Naive B cell (primary cell): Measurements from ENCODE around the gene SCAMP2. TPM values are rescaled to one million over a fixed set of nuclear protein-coding genes. Genes with fewer than 3 reads are reported as not detected.

Source experiments
- ATAC-seq, 2 donors: fragments of 150-1000 bp; cut with Tn5 transposase; 2 replicates each; pipeline ENCODE4 v1.10.0; 2021; ENCODE audit warnings: low read depth in 2 of 2, mild to moderate bottlenecking in 2 of 2, moderate library complexity in 2 of 2
- DNase-seq: peaks from one replicate; pipeline ENCODE4 v3.0.0; 2022
- H3K27ac Mint-ChIP-seq, 6 donors: one replicate each; pipeline ENCODE4 v1.8.0; 2020 to 2022; ENCODE audit warnings: mild to moderate bottlenecking in 6 of 6, mixed read lengths in 6 of 6, moderate library complexity in 5 of 6, inconsistent platforms in 2 of 6
- H3K27me3 Mint-ChIP-seq, 3 donors: one replicate each; pipeline ENCODE4 v1.8.0; 2021 to 2022; ENCODE audit warnings: mixed read lengths in 3 of 3, mild to moderate bottlenecking in 1 of 3
- H3K36me3 Mint-ChIP-seq, 2 donors: one replicate each; pipeline ENCODE4 v1.8.0; 2020 to 2022; ENCODE audit warnings: mixed read lengths in 2 of 2, inconsistent platforms in 1 of 2, mild to moderate bottlenecking in 1 of 2
- H3K4me1 Mint-ChIP-seq, 3 donors: one replicate each; pipeline ENCODE4 v1.8.0; 2020 to 2022; ENCODE audit warnings: mixed read lengths in 3 of 3, inconsistent platforms in 1 of 3, mild to moderate bottlenecking in 1 of 3, moderate library complexity in 1 of 3
- H3K4me3 Mint-ChIP-seq, 8 donors: one replicate each; pipeline ENCODE4 v1.8.0; 2020 to 2022; ENCODE audit warnings: mild to moderate bottlenecking in 8 of 8, mixed read lengths in 8 of 8, moderate library complexity in 8 of 8, inconsistent platforms in 2 of 8
- H3K9me3 Mint-ChIP-seq, 7 donors: one replicate each; pipeline ENCODE4 v1.8.0; 2020 to 2022; ENCODE audit warnings: mixed read lengths in 7 of 7, mild to moderate bottlenecking in 5 of 7, inconsistent platforms in 2 of 7, moderate library complexity in 1 of 7
- polyA plus RNA-seq, 6 donors: library from polyadenylated mRNA; unstranded; fragments of 300-500 nt; fragmentation: Illumina TruSeq; gene quantifications; one replicate each; pipeline ENCODE4 v1.2.3, GENCODE V29; 2021; ENCODE audit warnings: low read depth in 6 of 6

Gene SCAMP2
- polyA plus RNA-seq, 6 donors from 2014 or later = 102 to 122 (median 110) TPM

GRCh38 chr15:74866090-74866489, 7.1 kb downstream of the SCAMP2 start:
- Mint-ChIP-seq H3K9me3 (no peaks in the 10 kb centered on the region), H3K27ac (peak overlapping the region in 1 of 6 donors; percentile 44), H3K27me3 (no peaks in the 10 kb centered on the region), H3K36me3 (no peaks in the 10 kb centered on the region), H3K4me1 (peaks cover 50 to 75% (median 71%) of the 10 kb centered on the region in 3 donors), H3K4me3 (peak overlapping the region in 6 of 8 donors; percentile 12 to 60 (median 32))
- no peak for ATAC-seq
- no peak for DNase-seq

DNA sequence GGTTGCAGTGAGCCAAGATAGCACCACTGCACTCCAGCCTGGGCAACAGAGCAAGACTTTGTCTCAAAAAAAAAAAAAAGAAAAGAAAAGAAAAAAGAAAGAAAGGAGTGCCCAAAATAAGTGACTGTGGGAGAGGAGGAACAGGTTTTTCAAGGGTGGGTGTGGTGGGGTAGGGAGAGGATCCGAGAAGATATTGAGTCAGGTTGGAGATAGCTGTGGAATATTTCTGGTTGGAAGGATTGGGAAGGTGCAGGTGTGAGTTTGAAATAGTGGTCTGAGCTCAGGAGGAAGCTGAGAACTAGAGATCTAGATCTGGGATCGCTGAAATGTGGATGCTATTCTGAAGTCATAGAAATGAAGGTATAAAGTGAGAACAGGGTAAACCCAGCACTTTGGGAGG, 7.8 kb downstream of the SCAMP2 start:
- Mint-ChIP-seq H3K9me3 (no peaks in the 10 kb centered on the region), H3K27ac (peak overlapping the region; percentile 5 to 99 (median 60)), H3K4me1 (peaks cover 43 to 70% (median 63%) of the 10 kb centered on the region in 3 donors), H3K4me3 (no peak overlapping the region), H3K27me3 (no peaks in the 10 kb centered on the region), H3K36me3 (no peaks in the 10 kb centered on the region)
- DNase-seq = no peak
- ATAC-seq = no peak

- Mint-ChIP-seq H3K4me1 (peaks cover 35 to 70% (median 58%) of the 10 kb centered on the region in 3 donors), H3K36me3 (no peaks in the 10 kb centered on the region), H3K27ac (peak overlapping the region in 4 of 6 donors; percentile 12 to 69 (median 20)), H3K4me3 (no peak overlapping the region), H3K9me3 (no peaks in the 10 kb centered on the region), H3K27me3 (no peaks in the 10 kb centered on the region)
- no peak for DNase-seq
- ATAC-seq = no peak
These were observed 8.9 kb downstream of the SCAMP2 start for GRCh38 chr15:74864296-74864695.

GRCh38 chr15:74863239-74864056, 9.7 kb downstream of the SCAMP2 start:
- Mint-ChIP-seq H3K36me3 (no peaks in the 10 kb centered on the region), H3K27me3 (no peaks in the 10 kb centered on the region), H3K4me3 (no peak overlapping the region), H3K9me3 (no peaks in the 10 kb centered on the region), H3K4me1 (peaks cover 40 to 71% (median 63%) of the 10 kb centered on the region in 3 donors), H3K27ac (peak overlapping the region in 3 of 6 donors; percentile 10 to 53 (median 12))
- DNase-seq = no peak
- ATAC-seq = no peak

- Mint-ChIP-seq H3K4me1 (peaks cover 29 to 51% (median 41%) of the 10 kb centered on the region in 3 donors), H3K27me3 (no peaks in the 10 kb centered on the region), H3K27ac (peak overlapping the region in 4 of 6 donors; percentile 12 to 73 (median 36)), H3K9me3 (no peaks in the 10 kb centered on the region), H3K36me3 (peaks cover 0 to 4% of the 10 kb centered on the region in 2 donors), H3K4me3 (peak overlapping the region in 4 of 8 donors; percentile 26 to 48 (median 34))
- ATAC-seq = no peak
- DNase-seq = no peak
These were observed 14.8 kb downstream of the SCAMP2 start for GRCh38 chr15:74858369-74858740.

DNA sequence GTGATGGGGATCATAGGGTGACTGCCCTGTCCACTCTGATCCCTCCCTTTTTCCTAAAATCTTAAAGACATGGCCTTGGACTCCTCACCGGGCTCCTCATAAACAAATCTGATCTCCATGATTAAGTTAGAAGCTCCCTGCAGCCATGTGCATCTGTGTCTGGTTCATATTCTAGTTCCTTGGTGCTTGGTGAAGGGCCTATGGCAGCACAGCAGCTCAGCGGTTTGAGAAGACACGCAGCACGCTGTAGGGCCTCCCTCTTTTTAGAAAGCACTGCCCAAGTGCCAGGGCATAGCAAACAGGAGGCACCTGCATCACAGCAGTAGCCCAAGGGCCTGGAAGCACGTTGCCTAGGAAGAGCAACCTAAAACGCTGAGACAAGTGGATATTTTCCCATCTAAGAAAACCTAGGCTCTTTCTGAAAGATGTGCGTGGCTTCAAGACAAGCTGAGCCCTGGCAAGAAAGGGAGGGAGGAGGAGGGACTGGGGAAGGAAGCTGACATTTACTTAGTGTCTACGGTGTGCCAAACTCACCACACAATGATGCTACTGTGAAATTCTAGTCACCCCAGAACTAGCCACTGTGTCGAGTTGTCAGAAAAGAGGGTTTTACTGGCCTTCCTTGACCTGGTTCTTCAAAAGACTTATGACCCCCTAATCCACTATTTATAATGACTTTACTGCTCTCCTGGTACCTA, 15.3 kb downstream of the SCAMP2 start:
- H3K27ac Mint-ChIP-seq = peak overlapping the region in 5 of 6 donors; percentile 12 to 89 (median 66)
- no peaks in the 10 kb centered on the region for H3K27me3 Mint-ChIP-seq
- ATAC-seq = no peak
- H3K4me1 Mint-ChIP-seq = peaks cover 31 to 51% (median 40%) of the 10 kb centered on the region in 3 donors
- H3K36me3 Mint-ChIP-seq = peaks cover 0 to 8% of the 10 kb centered on the region in 2 donors
- peak overlapping the region in 6 of 8 donors; percentile 9 to 73 (median 44) for H3K4me3 Mint-ChIP-seq
- DNase-seq = no peak
- H3K9me3 Mint-ChIP-seq = no peaks in the 10 kb centered on the region

- peak overlapping the region in 4 of 6 donors; percentile 12 to 76 (median 59) for H3K27ac Mint-ChIP-seq
- H3K4me3 Mint-ChIP-seq = peak overlapping the region in 5 of 8 donors; percentile 3 to 73 (median 39)
- peaks cover 31 to 51% (median 40%) of the 10 kb centered on the region in 3 donors for H3K4me1 Mint-ChIP-seq
- ATAC-seq (peak; percentile 79 to 80), DNase-seq (peak; percentile 33)
- no peaks in the 10 kb centered on the region for H3K27me3 Mint-ChIP-seq
- no peaks in the 10 kb centered on the region for H3K9me3 Mint-ChIP-seq
- H3K36me3 Mint-ChIP-seq = peaks cover 0 to 12% of the 10 kb centered on the region in 2 donors
These were observed 16.0 kb downstream of the SCAMP2 start for GRCh38 chr15:74857082-74857655.

GRCh38 chr15:74856537-74856936, 16.6 kb downstream of the SCAMP2 start:
- peak overlapping the region in 1 of 6 donors; percentile 12 for H3K27ac Mint-ChIP-seq
- peak overlapping the region in 1 of 8 donors; percentile 68 for H3K4me3 Mint-ChIP-seq
- no peaks in the 10 kb centered on the region for H3K27me3 Mint-ChIP-seq
- H3K4me1 Mint-ChIP-seq = peaks cover 31 to 49% (median 42%) of the 10 kb centered on the region in 3 donors
- H3K9me3 Mint-ChIP-seq = no peaks in the 10 kb centered on the region
- ATAC-seq (no peak), DNase-seq (no peak)
- peaks cover 0 to 15% of the 10 kb centered on the region in 2 donors for H3K36me3 Mint-ChIP-seq

DNA sequence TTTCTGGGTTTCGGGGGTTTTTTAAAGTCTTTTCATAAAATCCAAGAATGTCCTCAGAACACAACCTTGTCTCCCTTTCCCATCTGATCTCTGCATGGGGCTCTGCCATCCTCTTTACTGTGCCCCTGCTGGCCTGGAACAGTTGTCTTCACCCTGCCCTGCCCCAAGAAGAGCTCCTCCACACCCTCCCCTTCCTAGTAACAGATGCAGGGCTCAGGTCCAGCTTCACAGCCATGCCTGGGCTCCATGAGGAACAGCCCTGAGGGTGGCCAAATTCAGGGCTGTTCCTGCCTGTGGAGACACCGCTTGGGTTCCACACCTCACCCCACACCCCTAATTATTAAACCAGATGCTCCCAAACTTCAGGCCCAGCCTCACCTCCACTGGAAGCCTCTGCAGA, 17.3 kb downstream of the SCAMP2 start:
- Mint-ChIP-seq H3K27me3 (no peaks in the 10 kb centered on the region), H3K4me1 (peaks cover 31 to 46% (median 44%) of the 10 kb centered on the region in 3 donors), H3K27ac (peak overlapping the region in 3 of 6 donors; percentile 37 to 89 (median 70)), H3K36me3 (peaks cover 0 to 15% of the 10 kb centered on the region in 2 donors), H3K9me3 (no peaks in the 10 kb centered on the region), H3K4me3 (no peak overlapping the region)
- DNase-seq = no peak
- ATAC-seq = no peak

GRCh38 chr15:74854453-74855022, 18.6 kb downstream of the SCAMP2 start:
- Mint-ChIP-seq H3K27ac (peak overlapping the region in 1 of 6 donors; percentile 54), H3K27me3 (no peaks in the 10 kb centered on the region), H3K4me1 (peaks cover 31 to 44% (median 36%) of the 10 kb centered on the region in 3 donors), H3K36me3 (peaks cover 4 to 15% of the 10 kb centered on the region in 2 donors), H3K4me3 (peak overlapping the region in 1 of 8 donors; percentile 16), H3K9me3 (no peaks in the 10 kb centered on the region)
- DNase-seq = no peak
- ATAC-seq = no peak

DNA sequence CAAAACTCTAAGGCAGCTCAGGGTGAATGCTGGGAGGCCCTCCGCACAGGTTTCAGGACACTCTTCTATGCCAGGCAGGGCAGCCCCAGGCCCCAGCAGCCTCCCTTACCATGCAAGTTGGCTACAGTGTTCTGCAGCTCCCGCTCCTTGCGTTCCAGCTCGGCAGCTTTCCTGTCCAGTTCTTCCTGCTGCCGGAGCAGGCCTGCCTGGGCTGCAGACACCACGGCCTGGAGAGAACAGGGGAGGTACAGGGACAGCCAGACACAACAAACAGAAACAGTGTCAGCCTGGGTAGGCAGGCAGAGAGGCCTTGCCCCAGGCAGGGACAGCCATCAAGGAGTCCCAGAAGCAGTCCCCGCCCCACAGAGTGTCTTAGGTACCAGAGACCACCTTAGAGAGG, 21.2 kb downstream of the SCAMP2 start:
- Mint-ChIP-seq H3K27me3 (no peaks in the 10 kb centered on the region), H3K4me3 (no peak overlapping the region), H3K27ac (no peak overlapping the region), H3K9me3 (no peaks in the 10 kb centered on the region), H3K4me1 (peaks cover 10 to 18% (median 10%) of the 10 kb centered on the region in 3 donors), H3K36me3 (peaks cover 5 to 29% of the 10 kb centered on the region in 2 donors)
- DNase-seq (no peak), ATAC-seq (no peak)

DNA sequence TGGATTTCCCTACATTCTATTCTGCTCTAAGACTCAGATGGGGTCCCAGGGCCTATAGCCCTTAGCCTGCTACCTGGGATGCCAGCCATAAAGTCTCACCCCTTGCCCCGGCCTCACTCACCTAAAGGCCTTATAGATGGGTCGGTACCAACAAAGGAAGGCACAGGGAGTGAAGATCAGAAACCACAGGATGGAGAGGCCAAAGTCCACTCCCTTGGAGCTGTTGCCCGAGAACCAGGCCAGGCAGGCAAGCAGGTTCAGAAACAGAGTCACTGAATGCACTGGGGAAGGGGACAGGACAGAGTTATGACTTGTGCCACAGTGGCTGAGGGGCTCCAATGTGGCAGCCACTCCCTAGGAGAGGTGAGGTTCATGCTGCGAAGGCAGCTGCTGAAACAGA, 22.8 kb downstream of the SCAMP2 start:
- Mint-ChIP-seq H3K27me3 (no peaks in the 10 kb centered on the region), H3K27ac (no peak overlapping the region), H3K9me3 (no peaks in the 10 kb centered on the region), H3K36me3 (peaks cover 5 to 29% of the 10 kb centered on the region in 2 donors), H3K4me1 (peaks cover 4 to 10% (median 8%) of the 10 kb centered on the region in 3 donors), H3K4me3 (no peak overlapping the region)
- DNase-seq (no peak), ATAC-seq (no peak)

- Mint-ChIP-seq H3K4me3 (no peak overlapping the region), H3K27me3 (no peaks in the 10 kb centered on the region), H3K9me3 (no peaks in the 10 kb centered on the region), H3K36me3 (peaks cover 5 to 20% of the 10 kb centered on the region in 2 donors), H3K4me1 (peaks cover 21 to 33% (median 23%) of the 10 kb centered on the region in 3 donors), H3K27ac (peak overlapping the region in 1 of 6 donors; percentile 41)
- no peak for ATAC-seq
- no peak for DNase-seq
These were observed 25.7 kb downstream of the SCAMP2 start for GRCh38 chr15:74847432-74847831.
